GM12865 (cell line): ENCODE measurements around the gene KNCN.

Source experiments
- DNase-seq: peaks from one replicate; pipeline ENCODE4 v3.0.0; 2010; ENCODE audit warnings: low read depth
- H3K4me3 ChIP-seq: 2 replicates; pipeline ENCODE4 v1.5.1; 2011; ENCODE audit warnings: mild to moderate bottlenecking, low read depth, low read length, control low read depth
- TF ChIP-seq, protein P1 (sequence below): IDR thresholded peaks from 2 replicates; pipeline ENCODE4 v1.5.1; 2011; ENCODE audit warnings: low read length, control low read depth, low read depth, inconsistent platforms; ENCODE audit not compliant: insufficient read depth; ENCODE audit errors: missing control alignments

The KNCN gene

DNA sequence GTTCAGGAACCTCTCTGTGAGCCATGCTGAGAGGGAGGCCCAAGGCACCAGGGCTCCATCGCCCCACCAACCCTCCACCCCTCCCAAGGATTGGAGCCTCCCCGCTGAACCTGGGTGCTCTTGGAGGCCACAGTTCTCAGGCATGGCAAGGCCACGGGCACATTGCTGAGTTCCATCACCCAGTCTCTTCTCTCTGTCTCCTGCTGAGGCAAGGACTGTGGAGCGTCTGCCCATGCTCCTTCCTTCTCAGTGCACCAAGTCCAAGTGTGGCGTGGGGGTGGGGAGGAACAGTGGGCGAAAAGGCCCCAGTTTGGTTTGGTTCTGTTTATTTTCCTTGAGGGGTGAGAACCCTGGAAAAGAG, 2.8 kb upstream of the KNCN start:
- TF ChIP-seq, protein P1, sequence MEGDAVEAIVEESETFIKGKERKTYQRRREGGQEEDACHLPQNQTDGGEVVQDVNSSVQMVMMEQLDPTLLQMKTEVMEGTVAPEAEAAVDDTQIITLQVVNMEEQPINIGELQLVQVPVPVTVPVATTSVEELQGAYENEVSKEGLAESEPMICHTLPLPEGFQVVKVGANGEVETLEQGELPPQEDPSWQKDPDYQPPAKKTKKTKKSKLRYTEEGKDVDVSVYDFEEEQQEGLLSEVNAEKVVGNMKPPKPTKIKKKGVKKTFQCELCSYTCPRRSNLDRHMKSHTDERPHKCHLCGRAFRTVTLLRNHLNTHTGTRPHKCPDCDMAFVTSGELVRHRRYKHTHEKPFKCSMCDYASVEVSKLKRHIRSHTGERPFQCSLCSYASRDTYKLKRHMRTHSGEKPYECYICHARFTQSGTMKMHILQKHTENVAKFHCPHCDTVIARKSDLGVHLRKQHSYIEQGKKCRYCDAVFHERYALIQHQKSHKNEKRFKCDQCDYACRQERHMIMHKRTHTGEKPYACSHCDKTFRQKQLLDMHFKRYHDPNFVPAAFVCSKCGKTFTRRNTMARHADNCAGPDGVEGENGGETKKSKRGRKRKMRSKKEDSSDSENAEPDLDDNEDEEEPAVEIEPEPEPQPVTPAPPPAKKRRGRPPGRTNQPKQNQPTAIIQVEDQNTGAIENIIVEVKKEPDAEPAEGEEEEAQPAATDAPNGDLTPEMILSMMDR = no peak
- no peak for DNase-seq
- no peak overlapping the region for H3K4me3 ChIP-seq

DNA sequence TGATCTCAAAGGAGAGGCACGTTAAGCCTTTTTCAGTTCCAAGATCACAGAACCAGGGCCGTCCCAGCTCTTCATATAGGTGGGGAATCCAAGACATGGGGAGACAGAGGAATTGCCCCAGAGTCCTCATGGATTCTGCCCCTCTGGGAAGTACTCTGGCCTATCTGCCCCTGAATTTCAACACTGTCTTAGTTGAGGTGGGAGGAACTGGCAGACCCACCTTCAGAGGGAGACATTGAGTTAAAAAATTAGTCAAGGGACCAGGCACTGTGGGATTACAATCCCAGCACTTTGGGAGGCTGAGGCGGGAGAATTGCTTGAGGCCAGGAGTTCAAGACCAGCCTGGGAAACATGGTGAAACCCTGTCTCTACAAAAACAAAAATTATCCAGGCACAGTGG, 2.1 kb upstream of the KNCN start:
- H3K4me3 ChIP-seq = no peak overlapping the region
- no peak for DNase-seq
- TF ChIP-seq, protein P1 = no peak

DNA sequence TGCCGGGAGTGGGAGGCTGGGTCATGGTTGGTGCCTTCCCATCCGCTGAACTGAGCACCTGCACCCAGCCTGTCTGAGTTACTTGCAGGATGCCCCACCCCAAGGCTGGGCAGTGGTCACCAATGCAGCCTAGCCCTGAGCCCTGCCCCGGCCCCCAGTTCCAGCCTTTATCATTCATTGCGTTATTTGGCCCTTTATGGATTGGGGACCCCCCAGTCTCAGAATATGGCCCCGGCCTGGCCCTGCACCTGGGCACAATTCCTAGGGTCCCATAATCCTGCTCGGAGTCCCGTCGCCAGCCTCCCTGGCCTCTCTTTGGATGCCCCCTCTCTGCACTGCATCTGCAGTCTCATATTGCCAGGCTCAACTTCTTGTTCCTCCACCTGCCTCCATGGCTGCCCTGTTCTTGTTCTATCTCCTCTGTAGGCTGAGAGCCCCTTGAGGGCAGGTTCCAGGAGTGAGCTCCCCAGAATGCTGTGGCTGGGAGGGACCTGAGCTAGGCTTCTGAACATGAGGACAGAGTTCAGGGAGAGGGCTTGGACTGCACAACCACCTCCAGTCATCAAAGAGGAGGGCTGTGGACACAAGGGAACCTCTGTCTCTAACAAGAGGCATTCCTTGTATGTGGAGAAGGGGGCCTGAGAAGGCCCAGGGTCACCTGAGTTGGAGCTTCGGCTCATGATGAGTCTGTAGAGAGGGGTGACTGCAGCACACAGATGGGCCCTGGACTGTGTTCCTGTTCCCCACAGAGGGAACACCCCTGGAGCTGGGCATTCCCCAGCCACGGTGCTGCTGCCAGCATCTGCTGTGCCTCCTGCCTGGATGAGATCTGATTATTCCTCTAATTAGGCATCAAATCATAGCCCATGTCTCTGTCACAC, 1.1 kb upstream of the KNCN start:
- H3K4me3 ChIP-seq = no peak overlapping the region
- DNase-seq = no peak
- TF ChIP-seq, protein P1 = no peak

DNA sequence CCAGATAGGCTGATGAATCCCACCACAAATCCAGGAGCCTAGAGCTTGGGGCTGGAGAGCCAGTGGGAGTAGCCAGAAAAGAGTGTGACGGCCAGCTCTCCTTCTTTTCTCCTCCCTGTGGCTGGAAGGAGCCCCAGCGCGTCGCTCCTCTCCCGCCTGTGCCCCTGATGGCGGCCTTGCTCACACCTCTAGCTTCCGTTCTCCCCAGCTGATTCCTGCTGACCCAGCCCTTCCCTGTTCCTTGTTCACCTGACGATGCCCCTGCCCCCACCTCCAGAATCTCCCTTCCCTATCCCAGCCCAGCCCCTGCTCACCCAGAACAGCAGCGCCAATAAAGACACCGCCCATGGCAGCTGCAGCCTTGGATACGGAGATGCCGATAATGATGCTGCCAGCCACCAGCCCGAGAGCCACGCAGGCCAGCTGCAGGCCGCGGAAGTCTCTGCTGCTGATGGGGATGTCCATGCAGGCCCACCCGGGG, 656 bp downstream of the KNCN start:
- TF ChIP-seq, protein P1 = no peak
- H3K4me3 ChIP-seq = no peak overlapping the region
- DNase-seq = no peak

DNA sequence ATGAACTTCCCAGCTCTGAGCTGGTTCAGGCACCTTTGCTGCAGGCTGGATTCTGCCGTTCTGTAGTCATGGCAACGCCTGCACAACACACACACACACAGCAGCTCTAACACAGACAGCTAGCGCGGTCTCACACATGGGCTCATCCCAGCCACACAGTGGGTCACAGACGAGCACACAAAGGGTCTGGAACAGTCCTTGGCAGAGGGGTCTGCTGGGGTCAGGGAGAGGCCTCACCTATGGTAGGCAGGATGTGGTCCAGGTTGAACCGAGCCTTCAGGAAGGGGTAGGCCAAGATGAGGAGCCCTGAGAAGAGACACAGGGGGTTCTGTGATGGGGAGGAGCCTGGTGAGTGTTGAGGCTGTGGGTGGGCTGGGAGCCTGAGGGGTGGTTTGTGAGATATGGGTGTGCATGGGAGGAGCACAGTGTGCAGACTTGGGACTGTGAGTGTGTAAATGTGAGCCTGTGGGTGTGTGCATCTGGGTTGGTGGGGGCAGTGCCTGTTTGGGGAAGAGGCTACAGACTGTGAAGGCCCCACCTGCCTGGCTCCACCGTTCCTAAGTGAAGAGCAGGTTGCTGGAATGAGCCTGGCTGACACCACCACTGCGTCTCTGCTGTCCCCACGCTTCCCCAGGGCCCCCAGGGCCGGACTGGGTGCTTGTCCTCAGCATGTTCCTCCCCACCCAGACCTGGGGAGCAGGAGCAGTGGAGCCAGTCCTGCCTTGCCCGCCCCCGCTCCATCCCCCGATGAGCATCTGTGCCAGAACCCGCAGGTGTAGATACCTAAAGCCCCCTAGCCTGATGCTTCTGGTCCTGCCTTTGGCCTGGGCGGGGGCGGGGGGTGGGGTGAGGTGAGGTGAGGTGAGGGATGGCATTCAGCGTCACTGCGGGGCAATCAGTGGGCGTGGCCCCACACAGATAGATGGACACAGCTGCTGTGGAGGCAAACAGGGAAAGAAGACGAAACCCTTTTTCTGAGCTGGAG, 1.5 kb downstream of the KNCN start:
- TF ChIP-seq, protein P1 = no peak
- peak; percentile 47 for DNase-seq
- no peak overlapping the region for H3K4me3 ChIP-seq

DNA sequence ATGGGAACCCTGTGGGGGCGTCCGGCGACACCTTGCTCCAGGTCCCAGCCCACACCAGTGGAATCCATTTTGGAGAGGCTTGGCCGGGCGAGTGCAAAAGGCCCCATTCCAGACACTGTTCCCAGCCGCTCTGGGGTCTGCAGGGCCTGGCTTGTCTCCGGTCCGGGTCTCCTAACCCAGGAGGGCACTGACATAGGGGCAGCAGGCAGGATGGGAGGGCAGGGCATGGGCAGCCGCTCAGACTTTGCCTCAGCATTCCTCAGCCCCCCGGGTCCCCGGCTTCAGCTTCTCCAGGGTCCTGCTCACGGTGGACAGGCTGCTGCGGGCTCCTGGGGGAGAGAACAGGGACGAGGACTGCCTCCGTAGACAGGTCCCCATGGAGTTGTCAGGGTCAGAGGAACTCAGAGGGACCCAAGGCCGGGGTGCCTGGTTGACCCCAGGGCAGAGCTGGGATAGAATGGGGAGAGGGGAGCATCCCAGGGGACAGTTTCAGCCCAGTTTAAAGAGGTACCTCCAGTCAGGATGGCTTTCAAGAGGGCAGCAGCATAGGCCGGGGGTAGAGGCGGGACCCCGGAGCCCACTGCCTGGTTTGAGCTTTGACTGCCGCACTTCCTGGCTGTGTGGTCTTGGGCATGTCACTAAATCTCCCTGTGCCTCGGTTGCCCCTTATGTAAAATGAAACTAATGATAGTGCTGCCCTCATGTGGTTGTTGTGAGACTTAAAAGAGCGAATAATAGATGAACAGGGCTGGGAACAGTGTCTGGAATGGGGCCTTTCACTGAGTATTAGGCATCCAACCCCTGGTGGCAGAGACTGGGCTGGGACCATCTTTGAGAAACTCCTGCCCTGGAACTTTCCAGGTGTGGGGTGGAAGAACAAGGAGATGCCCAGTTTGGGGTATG, 3.7 kb downstream of the KNCN start:
- TF ChIP-seq, protein P1 = peak; percentile 31
- peak; percentile 47 for DNase-seq
- no peak overlapping the region for H3K4me3 ChIP-seq
